ENCODE measurements around the gene KCTD11.
"Not testable (repeated sequence)": the region's sequence is repeated elsewhere in the genome, so short reads cannot be mapped to it uniquely, and the experiment has no call there.

KCTD11 gene

GRCh38 chr17:7322520-7323194, 29.3 kb upstream of the KCTD11 start:
- no peak for DNase-seq (ENCODE audit: low read depth, low spot score)

GRCh38 chr17:7323731-7324437, 28.1 kb upstream of the KCTD11 start:
- DNase-seq (ENCODE audit: low read depth, low spot score) = no peak

GRCh38 chr17:7324438-7324779, 27.6 kb upstream of the KCTD11 start:
- no peak for DNase-seq (ENCODE audit: low read depth, low spot score)

- DNase-seq (ENCODE audit: low read depth, low spot score) = no peak
Measured at GRCh38 chr17:7325031-7325528, 26.9 kb upstream of the KCTD11 start.

DNA sequence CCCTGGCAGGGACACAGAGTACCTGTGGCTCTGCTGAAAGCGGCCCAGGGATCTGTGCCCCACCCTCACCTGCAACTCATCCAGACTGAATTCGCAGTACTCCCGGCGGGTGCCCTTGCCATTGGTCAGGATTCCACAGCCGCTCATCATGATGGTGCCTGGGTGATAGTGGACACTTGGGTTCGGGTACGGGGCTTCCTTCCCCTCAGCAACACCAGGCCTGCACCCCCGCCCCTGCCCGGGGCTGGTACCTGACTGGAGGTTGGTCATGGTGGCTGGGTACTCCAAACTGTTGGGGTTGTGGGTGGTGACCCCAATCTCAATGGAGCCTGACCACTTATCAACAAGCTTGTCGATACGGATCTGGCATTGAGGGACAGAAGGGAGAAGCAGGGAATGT, 25.8 kb upstream of the KCTD11 start:
- DNase-seq (ENCODE audit: low read depth, low spot score) = no peak

- DNase-seq (ENCODE audit: low read depth, low spot score) = no peak
Measured at GRCh38 chr17:7327056-7327455, 24.9 kb upstream of the KCTD11 start.

DNA sequence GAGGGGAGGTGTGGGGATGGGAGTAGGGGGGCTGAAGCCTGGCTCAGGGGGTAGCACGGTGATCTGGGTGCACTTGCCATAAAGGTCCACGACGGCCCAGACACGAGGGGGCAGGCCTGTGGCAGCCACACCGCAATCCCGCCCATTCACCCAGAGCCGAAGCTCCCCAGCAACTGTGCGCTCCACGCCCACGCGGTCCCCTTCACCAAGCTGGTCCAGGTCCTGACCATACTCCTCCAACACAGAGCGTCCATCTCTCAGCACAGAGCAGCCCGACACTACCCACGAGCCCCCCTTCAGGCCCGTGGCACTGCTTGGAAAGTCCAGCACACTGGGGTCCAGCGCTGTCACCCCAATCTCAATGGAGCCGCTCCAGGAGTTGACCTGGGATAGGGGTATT, 24.5 kb upstream of the KCTD11 start:
- no peak for DNase-seq (ENCODE audit: low read depth, low spot score)

GRCh38 chr17:7328009-7328408, 24.0 kb upstream of the KCTD11 start:
- DNase-seq (ENCODE audit: low read depth, low spot score) = no peak

DNA sequence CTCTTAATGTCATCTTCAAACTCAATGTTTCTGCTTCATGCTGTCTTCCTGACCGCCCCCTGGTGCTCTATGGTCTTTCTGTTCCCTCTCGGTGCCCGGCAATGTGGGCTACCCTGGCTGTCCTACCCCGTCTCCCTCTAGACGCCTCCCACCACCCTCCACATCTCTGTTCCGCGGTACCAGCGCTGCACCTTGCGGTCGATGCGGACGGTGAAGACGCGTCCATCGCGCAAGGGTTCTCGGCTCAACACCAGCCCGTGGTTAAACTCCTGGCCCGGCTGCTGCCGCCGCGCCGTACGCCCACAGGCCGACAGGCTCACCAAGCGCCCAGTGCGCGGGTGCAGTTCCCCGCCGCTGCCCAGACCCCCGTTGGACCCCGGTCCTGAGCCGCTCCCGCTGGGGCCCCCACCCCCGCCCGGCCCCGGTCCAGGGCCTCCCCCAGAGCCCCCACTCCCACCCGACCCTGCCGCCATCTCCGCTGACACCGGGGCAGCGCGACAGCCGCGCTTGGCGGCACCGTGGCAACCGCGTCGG, 23.1 kb upstream of the KCTD11 start, which contains the start of gene NEURL4:
Gene NEURL4 (minus strand): TSS at position 496 of the 534 bp plus-strand sequence. CDS start 23 bp downstream, at position 473.
- no peak for DNase-seq (ENCODE audit: low read depth, low spot score)

DNA sequence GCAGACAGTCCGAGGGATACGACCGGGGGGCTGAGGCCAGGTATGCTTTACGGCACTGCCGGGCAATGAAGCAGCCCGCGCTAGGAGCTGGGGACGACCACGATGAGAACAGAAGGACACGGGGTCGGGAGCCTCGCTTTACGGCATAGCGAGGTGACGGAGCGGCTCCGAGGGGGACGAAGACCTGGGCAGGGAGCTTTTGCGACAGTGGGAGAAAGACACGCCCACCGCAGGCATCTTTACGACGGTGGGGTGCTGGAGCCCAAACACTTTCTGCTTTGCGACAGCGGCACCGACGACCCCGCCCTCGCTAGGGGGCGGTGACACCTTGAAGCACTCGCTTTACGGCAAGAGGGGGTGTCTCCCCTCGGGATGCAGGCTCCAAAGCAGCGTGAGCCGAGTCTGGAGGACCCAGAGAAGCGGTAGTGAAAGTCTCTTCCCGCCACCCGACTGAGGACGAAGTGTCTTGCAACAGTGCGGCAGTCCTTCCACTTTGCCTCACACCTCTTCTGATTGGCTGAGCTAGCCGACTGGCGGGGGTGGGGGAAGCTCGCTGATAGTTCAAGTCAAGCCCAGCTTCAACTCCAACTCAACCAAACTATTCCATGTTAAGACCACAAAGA, 22.5 kb upstream of the KCTD11 start:
- peak; percentile 97 for DNase-seq (ENCODE audit: low read depth, low spot score)

DNA sequence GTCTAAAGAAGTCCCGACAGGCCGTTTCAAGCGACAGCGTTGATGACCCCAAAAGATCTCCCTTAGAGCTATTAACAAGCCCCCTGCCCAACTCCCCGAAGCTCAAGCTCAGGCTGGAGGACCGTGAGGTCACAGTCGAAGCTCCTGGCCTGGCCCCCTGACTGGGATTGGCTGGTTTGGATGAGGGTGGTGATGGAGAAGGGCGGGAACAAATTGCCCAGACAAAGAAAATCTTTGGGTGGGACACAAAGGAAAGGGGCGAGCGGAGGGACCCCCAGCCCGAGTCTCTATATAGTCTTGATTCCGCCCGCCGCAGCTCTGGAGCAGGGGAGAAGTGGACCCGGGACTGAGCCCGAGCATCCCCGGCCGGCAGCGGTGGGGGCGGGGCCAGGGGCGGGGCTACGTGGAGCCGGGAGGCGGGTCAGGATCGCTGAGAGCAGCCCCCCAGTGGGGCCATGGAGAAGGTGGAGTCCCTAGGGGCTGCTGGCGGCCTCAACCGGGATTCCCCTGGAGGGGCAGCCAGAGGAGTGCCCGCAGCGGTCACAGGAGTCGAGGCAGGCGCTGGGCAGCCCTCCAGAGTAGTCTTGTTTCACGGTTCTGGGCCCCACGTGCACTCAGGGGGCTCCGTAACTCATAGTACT, 21.8 kb upstream of the KCTD11 start:
- no peak for DNase-seq (ENCODE audit: low read depth, low spot score)

- no peak for DNase-seq (ENCODE audit: low read depth, low spot score)
Measured at GRCh38 chr17:7330638-7331015, 21.3 kb upstream of the KCTD11 start.

DNA sequence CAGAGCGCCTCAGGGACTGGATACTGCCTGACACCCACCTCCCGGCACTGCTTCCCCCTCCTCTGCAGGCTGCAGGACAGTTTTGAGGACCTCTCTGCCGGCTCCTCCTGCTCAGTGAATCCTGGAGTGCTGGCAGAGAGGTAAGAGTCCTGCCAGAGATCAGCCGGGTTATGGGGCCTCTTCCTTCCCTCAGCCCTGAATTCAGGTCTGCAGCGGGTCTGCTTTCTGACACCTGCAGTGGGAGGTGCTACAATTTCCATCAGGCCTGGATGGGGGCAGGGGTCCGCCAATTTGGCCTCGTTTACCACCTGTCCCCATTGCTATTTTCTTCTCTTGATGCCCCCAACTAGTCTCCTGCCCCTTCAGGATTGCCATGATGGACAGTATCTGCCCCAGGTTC, 19.9 kb upstream of the KCTD11 start:
- DNase-seq (ENCODE audit: low read depth, low spot score) = no peak

DNA sequence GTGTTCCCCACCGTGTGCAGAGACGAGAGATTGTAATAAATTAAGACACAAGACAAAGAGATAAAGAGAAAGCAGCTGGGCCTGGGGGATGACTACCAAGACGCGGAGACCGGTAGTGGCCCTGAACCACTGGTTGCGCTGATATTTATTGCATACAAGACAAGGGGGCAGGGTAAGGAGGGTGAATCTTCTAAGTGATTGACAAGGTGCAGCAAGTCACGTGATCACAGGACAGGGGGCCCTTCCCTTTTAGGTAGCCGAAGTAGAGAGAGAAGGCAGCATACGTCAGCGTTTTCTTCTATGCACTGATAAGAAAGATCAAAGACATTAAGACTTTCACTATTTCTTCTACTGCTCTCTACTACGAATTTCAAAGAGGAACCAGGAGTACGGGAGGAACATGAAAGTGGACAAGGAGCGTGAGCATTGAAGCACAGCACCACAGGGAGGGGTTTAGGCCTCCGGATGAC, 19.3 kb upstream of the KCTD11 start:
- not testable (repeated sequence) for DNase-seq (ENCODE audit: low read depth, low spot score)

GRCh38 chr17:7334938-7335538, 16.9 kb upstream of the KCTD11 start:
- no peak for DNase-seq (ENCODE audit: low read depth, low spot score)

GRCh38 chr17:7335765-7336164, 16.2 kb upstream of the KCTD11 start:
- not testable (repeated sequence) for DNase-seq (ENCODE audit: low read depth, low spot score)

- DNase-seq (ENCODE audit: low read depth, low spot score) = no peak
Measured at GRCh38 chr17:7336240-7337175, 15.5 kb upstream of the KCTD11 start, which contains the start of gene ACAP1. Gene ACAP1, plus strand, starts transcription at chr17:7336529. Its CDS starts 206 bp downstream, at chr17:7336735.

DNA sequence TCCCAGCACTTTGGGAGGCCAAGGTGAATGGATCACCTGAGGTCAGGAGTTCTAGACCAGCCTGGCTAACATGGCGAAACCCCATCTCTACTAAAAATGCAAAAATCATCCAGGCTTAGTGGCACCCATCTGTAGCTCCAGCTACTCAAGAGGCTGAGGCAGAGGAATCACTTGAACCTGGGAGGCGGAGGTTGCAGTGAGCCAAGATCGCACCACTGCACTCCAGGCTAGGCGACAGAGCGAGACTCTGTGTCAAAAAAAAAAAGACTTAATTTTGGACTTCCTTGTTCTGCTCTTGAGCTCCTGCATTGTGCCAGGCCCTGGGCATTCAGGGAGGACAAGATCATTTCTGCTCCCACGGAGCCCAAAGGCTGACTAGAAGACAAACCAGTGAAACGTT, 14.4 kb upstream of the KCTD11 start:
- DNase-seq (ENCODE audit: low read depth, low spot score) = not testable (repeated sequence)

DNA sequence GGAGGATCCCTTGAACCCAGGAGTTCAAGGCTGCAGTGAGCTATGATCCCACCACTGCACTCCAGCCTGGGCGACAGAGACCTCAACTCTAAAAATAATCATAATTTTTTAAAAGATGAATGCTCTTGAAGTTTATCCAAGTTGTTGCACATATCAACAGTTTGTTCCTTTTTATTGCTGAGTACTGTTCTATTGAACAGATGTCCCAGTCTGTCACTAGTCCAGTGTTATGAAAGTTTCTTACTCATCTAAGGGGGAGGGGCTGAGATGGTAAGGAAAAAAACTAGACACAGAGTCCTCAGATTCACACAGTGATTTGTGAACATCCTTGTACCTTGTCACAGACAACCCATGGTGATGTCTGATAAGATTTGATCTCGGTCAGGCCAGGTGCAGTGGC, 11.8 kb upstream of the KCTD11 start:
- DNase-seq (ENCODE audit: low read depth, low spot score) = no peak

DNA sequence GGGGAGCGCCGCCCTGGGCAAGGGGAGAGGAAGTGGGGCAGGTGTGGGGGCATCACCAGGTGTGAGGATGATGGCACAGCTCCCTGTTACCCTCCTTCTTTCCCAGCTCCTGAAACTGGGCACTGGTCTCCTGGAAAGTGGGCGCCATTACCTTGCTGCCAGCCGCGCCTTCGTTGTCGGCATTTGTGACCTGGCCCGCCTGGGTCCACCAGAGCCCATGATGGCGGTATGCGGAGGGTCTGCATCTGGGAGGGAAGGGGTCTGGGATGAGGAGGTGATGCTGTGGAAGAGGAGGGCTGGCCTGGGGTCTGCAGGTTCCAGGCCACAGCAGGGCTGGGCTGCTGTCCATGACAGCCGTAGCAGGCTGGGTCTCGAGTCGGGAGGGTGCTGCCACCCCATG, 10.1 kb upstream of the KCTD11 start:
- no peak for DNase-seq (ENCODE audit: low read depth, low spot score)

Measured in brain pericyte (primary cell).